ENCODE data around the gene AKIP1.

AKIP1 gene, protein sequence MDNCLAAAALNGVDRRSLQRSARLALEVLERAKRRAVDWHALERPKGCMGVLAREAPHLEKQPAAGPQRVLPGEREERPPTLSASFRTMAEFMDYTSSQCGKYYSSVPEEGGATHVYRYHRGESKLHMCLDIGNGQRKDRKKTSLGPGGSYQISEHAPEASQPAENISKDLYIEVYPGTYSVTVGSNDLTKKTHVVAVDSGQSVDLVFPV

DNA sequence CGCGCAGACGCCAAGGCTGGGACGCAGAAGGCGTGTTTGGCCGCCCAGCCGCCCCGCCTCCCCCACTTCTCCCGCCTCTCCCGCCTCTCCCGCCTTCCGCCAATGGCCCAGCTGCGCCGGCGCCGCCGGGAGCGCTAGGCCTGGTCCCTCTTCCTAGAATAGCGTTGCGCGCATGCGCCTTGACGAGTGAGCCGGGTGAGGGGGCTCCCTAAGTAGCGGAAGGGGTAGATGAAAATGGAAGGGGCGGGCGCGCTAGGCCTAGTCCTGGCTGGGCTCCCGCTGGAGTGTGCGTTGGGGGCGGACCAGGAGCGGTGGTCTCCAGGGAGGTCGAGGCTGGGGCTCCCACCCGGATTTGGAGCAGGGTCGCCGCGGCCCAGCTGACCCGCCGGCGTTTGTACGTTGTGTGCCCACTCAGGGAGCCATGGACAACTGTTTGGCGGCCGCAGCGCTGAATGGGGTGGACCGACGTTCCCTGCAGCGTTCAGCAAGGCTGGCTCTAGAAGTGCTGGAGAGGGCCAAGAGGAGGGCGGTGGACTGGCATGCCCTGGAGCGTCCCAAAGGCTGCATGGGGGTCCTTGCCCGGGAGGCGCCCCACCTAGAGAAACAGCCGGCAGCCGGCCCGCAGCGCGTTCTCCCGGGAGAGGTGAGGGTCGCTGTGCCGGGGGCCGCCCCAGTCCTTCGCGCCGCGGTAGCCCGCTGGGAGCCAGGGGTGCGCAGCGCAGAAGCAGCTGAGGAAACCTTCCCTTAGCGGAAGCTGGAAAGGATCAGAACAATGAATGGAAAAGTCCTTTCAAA is at the start of gene AKIP1:
Gene AKIP1 (plus strand): TSS at position 161 of the 795 bp plus-strand sequence. CDS start 261 bp downstream, at position 422.
- H3K9me3 ChIP-seq: no peaks in the 10 kb centered on the region
- H3K36me3 ChIP-seq: no peaks in the 10 kb centered on the region

GRCh38 chr11:8863838-8864237 is 47.2 kb upstream of the AKIP1 start:
- TF ChIP-seq, protein P1, sequence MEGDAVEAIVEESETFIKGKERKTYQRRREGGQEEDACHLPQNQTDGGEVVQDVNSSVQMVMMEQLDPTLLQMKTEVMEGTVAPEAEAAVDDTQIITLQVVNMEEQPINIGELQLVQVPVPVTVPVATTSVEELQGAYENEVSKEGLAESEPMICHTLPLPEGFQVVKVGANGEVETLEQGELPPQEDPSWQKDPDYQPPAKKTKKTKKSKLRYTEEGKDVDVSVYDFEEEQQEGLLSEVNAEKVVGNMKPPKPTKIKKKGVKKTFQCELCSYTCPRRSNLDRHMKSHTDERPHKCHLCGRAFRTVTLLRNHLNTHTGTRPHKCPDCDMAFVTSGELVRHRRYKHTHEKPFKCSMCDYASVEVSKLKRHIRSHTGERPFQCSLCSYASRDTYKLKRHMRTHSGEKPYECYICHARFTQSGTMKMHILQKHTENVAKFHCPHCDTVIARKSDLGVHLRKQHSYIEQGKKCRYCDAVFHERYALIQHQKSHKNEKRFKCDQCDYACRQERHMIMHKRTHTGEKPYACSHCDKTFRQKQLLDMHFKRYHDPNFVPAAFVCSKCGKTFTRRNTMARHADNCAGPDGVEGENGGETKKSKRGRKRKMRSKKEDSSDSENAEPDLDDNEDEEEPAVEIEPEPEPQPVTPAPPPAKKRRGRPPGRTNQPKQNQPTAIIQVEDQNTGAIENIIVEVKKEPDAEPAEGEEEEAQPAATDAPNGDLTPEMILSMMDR (IDR thresholded peaks at IDR 0.05): no peak
- Histone ChIP-seq H3K27ac (no peak overlapping the region), H3K9me3 (no peaks in the 10 kb centered on the region), H3K4me3 (ENCODE audit: low read depth in 1 of 2, low read length in 1 of 2) (no peak overlapping the region), H3K36me3 (no peaks in the 10 kb centered on the region), H3K4me1 (ENCODE audit: control insufficient read depth in 1 of 2, insufficient read depth in 1 of 2, low read depth in 1 of 2, low read length in 1 of 2) (no peaks in the 10 kb centered on the region), H3K27me3 (peaks cover 37% of the 10 kb centered on the region)

More for the DNA sequence above, at the start of gene AKIP1:
- Histone ChIP-seq H3K27me3 (peaks cover 56% of the 10 kb centered on the region), H3K4me1 (ENCODE audit: control insufficient read depth in 1 of 2, insufficient read depth in 1 of 2, low read depth in 1 of 2, low read length in 1 of 2) (peaks cover 23 to 30% of the 10 kb centered on the region in 2 experiments), H3K27ac (no peak within 1 kb of the TSS), H3K4me3 (ENCODE audit: low read depth in 1 of 2, low read length in 1 of 2) (peak within 1 kb of the TSS; percentile 57 to 69)
- TF ChIP-seq, protein P1 (IDR thresholded peaks at IDR 0.05): no peak

DNA sequence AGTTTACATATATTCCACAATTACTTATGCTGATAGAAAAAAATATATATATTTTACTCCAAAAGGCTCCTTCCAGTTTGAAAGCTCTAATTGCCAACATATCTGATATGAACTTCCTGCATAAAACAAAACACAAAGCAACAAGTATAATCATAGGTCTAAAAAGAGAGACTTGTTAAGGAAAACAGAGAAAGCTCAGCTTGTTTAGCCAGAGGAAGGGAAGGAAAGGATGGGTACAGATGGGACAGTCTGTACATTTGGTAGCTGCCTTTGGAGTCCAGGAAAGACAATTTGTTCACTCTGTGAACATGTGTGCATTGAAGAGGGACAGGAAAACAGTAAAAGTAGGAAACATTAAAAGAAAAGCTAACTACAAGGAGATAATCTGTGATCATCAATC is 45.7 kb upstream of the AKIP1 start:
- TF ChIP-seq, protein P1 (IDR thresholded peaks at IDR 0.05): no peak
- Histone ChIP-seq H3K27me3 (peaks cover 52% of the 10 kb centered on the region), H3K4me3 (ENCODE audit: low read depth in 1 of 2, low read length in 1 of 2) (no peak overlapping the region), H3K9me3 (no peaks in the 10 kb centered on the region), H3K36me3 (no peaks in the 10 kb centered on the region), H3K27ac (no peak overlapping the region), H3K4me1 (ENCODE audit: control insufficient read depth in 1 of 2, insufficient read depth in 1 of 2, low read depth in 1 of 2, low read length in 1 of 2) (peaks cover under 1 to 1% of the 10 kb centered on the region in 2 experiments)

GRCh38 chr11:8867035-8867434 is 44.0 kb upstream of the AKIP1 start:
- Histone ChIP-seq H3K4me1 (ENCODE audit: control insufficient read depth in 1 of 2, insufficient read depth in 1 of 2, low read depth in 1 of 2, low read length in 1 of 2) (peaks cover 7 to 10% of the 10 kb centered on the region in 2 experiments), H3K4me3 (ENCODE audit: low read depth in 1 of 2, low read length in 1 of 2) (no peak overlapping the region), H3K36me3 (no peaks in the 10 kb centered on the region), H3K27ac (no peak overlapping the region), H3K9me3 (no peaks in the 10 kb centered on the region), H3K27me3 (peaks cover 69% of the 10 kb centered on the region)
- TF ChIP-seq, protein P1 (IDR thresholded peaks at IDR 0.05): no peak

- Histone ChIP-seq H3K36me3 (no peaks in the 10 kb centered on the region), H3K27me3 (peaks cover 74% of the 10 kb centered on the region), H3K4me3 (ENCODE audit: low read depth in 1 of 2, low read length in 1 of 2) (no peak overlapping the region), H3K9me3 (no peaks in the 10 kb centered on the region), H3K4me1 (ENCODE audit: control insufficient read depth in 1 of 2, insufficient read depth in 1 of 2, low read depth in 1 of 2, low read length in 1 of 2) (peaks cover 7 to 10% of the 10 kb centered on the region in 2 experiments), H3K27ac (no peak overlapping the region)
- TF ChIP-seq, protein P1 (IDR thresholded peaks at IDR 0.05): no peak
These were observed 42.9 kb upstream of the AKIP1 start for GRCh38 chr11:8867931-8868631.
